Activated naive CD4-positive, alpha-beta T cell treated with anti-CD3 and anti-CD28 coated beads, Interleukin-2, amount 50 U/mL, for 16 hours (primary cell): ENCODE data around the gene PET117.
"Not testable (repeated sequence)": the region's sequence is repeated elsewhere in the genome, so short reads cannot be mapped to it uniquely, and the experiment has no call there.

Experiments used
- DNase-seq: peaks from one replicate; pipeline ENCODE4 v3.0.0-alpha.2; 2020

PET117 gene

GRCh38 chr20:18137412-18138265 lies at the start of gene PET117, which contains the start of gene KAT14:
Gene PET117, plus strand, starts transcription at chr20:18137863. Its CDS starts 93 bp downstream, at chr20:18137956.
Gene KAT14, plus strand, starts transcription at chr20:18137863. Its CDS starts 4,798 bp downstream, at chr20:18142661.
- peak; percentile 95 for DNase-seq

GRCh38 chr20:18088298-18088697 lies 49.4 kb upstream of the PET117 start:
- DNase-seq: not testable (repeated sequence)

GRCh38 chr20:18088841-18089240 lies 48.8 kb upstream of the PET117 start:
- DNase-seq: not testable (repeated sequence)

- DNase-seq: no peak
These were observed 47.6 kb upstream of the PET117 start for GRCh38 chr20:18090044-18090443.

GRCh38 chr20:18090477-18090876 lies 47.2 kb upstream of the PET117 start:
- DNase-seq: no peak

GRCh38 chr20:18091623-18092022 lies 46.0 kb upstream of the PET117 start:
- no peak for DNase-seq

- no peak for DNase-seq
These were observed 44.8 kb upstream of the PET117 start for GRCh38 chr20:18092890-18093289.

GRCh38 chr20:18093388-18093787 lies 44.3 kb upstream of the PET117 start:
- DNase-seq: no peak

- no peak for DNase-seq
These were observed 43.5 kb upstream of the PET117 start for GRCh38 chr20:18094191-18094590.

- not testable (repeated sequence) for DNase-seq
These were observed 37.1 kb upstream of the PET117 start for GRCh38 chr20:18100569-18100968.

- no peak for DNase-seq
These were observed 36.4 kb upstream of the PET117 start for GRCh38 chr20:18101125-18101810.

GRCh38 chr20:18103497-18103896 lies 34.2 kb upstream of the PET117 start:
- no peak for DNase-seq

- DNase-seq: no peak
These were observed 29.3 kb upstream of the PET117 start for GRCh38 chr20:18108326-18108725.

GRCh38 chr20:18128574-18128973 lies 9.1 kb upstream of the PET117 start:
- DNase-seq: not testable (repeated sequence)

GRCh38 chr20:18132663-18133062 lies 5.0 kb upstream of the PET117 start:
- DNase-seq: no peak

GRCh38 chr20:18133962-18134361 lies 3.7 kb upstream of the PET117 start:
- DNase-seq: no peak

GRCh38 chr20:18138266-18138582 lies 561 bp downstream of the PET117 start:
- no peak for DNase-seq

- DNase-seq: no peak
These were observed 1.2 kb downstream of the PET117 start for GRCh38 chr20:18138639-18139583.

GRCh38 chr20:18139832-18140231 lies 2.2 kb downstream of the PET117 start:
- DNase-seq: no peak

GRCh38 chr20:18144541-18145099 lies 7.0 kb downstream of the PET117 start:
- no peak for DNase-seq

GRCh38 chr20:18154342-18154741 lies 16.7 kb downstream of the PET117 start:
- no peak for DNase-seq

GRCh38 chr20:18156045-18156444 lies 18.4 kb downstream of the PET117 start:
- DNase-seq: no peak

- DNase-seq: no peak
These were observed 26.7 kb downstream of the PET117 start for GRCh38 chr20:18164356-18164755.
